Neural crest cell (in vitro differentiated cells): ENCODE measurements around the gene ARRDC1. TPM values are rescaled to one million over a fixed set of nuclear protein-coding genes. Genes with fewer than 3 reads are reported as not detected.

Experiments
- DNase-seq: peaks from one replicate; pipeline ENCODE4 v3.0.0; 2021; ENCODE audit warnings: low read depth, mixed read lengths, low spot score
- H3K27ac Mint-ChIP-seq: one replicate; pipeline ENCODE4 v1.8.0; 2021; ENCODE audit warnings: mild to moderate bottlenecking, mixed read lengths; ENCODE audit not compliant: unreplicated experiment
- H3K27me3 Mint-ChIP-seq: 2 replicates; pipeline ENCODE4 v1.8.0; 2021; ENCODE audit warnings: low read depth, mild to moderate bottlenecking, mixed read lengths
- H3K36me3 Mint-ChIP-seq: 2 replicates; pipeline ENCODE4 v1.8.0; 2021; ENCODE audit warnings: low read depth, mild to moderate bottlenecking, mixed read lengths
- H3K4me1 Mint-ChIP-seq: 2 replicates; pipeline ENCODE4 v1.8.0; 2021; ENCODE audit warnings: mixed read lengths
- H3K4me3 Mint-ChIP-seq: one replicate; pipeline ENCODE4 v1.8.0; 2021; ENCODE audit warnings: mild to moderate bottlenecking, mixed read lengths
- H3K9me3 Mint-ChIP-seq: 2 replicates; pipeline ENCODE4 v1.8.0; 2021; ENCODE audit warnings: mixed read lengths
- total RNA-seq: library from RNA; stranded (reverse); gene quantifications from 2 replicates; pipeline ENCODE4 v1.2.1, GENCODE V29; 2021
- TF ChIP-seq, protein P1 (sequence below): fragments of 200-600 bp; sonication (generic); conservative IDR thresholded peaks from 2 replicates; pipeline ENCODE4 v1.5.0; 2021; ENCODE audit warnings: antibody characterized with exemption, mild to moderate bottlenecking

ARRDC1 gene
- total RNA-seq, 1 donor from 2014 or later: 18.1 TPM

DNA sequence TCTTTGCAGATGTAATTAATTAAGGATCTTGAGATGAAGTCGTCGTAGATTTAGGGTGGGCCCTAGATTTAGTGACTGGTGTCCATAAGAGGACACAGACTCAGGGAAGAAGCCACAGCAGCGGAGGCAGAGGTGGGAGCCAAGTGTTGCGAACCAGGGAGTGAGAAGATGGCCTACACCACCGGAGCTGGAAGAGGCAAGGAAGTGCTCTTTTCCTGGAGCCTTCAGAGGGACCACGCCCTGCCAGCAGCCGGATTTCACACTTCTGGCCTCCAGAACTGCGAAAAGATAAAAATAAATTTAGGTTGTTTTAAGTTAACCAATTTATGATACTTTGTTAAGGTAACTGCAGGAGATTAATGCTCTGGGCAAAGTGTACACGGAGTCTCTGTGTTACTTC, 44.1 kb downstream of the ARRDC1 start:
- no peak overlapping the region for H3K27ac Mint-ChIP-seq
- TF ChIP-seq, protein P1, sequence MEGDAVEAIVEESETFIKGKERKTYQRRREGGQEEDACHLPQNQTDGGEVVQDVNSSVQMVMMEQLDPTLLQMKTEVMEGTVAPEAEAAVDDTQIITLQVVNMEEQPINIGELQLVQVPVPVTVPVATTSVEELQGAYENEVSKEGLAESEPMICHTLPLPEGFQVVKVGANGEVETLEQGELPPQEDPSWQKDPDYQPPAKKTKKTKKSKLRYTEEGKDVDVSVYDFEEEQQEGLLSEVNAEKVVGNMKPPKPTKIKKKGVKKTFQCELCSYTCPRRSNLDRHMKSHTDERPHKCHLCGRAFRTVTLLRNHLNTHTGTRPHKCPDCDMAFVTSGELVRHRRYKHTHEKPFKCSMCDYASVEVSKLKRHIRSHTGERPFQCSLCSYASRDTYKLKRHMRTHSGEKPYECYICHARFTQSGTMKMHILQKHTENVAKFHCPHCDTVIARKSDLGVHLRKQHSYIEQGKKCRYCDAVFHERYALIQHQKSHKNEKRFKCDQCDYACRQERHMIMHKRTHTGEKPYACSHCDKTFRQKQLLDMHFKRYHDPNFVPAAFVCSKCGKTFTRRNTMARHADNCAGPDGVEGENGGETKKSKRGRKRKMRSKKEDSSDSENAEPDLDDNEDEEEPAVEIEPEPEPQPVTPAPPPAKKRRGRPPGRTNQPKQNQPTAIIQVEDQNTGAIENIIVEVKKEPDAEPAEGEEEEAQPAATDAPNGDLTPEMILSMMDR: no peak
- H3K27me3 Mint-ChIP-seq: no peaks in the 10 kb centered on the region
- H3K36me3 Mint-ChIP-seq: peaks cover 8% of the 10 kb centered on the region
- peaks cover 11% of the 10 kb centered on the region for H3K4me1 Mint-ChIP-seq
- H3K4me3 Mint-ChIP-seq: no peak overlapping the region
- H3K9me3 Mint-ChIP-seq: no peaks in the 10 kb centered on the region
- no peak for DNase-seq

DNA sequence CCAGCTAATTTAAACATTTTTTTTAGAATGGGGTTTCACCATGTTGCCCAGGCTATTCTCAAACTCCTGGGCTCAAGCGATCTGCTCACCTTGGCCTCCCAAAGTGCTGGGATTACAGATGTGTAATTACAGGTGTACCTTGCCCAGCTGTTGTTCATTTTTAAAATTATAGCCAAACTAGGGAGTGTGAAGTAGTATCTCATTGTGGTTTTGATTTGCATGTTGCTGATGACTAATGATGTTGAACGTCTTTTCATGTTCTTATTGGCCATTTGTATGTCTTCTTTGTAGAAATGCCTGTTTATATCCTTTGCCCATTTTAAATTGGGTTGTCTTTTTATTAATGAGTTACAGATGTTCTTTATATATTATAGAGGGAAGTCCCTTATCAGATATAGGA, 44.8 kb downstream of the ARRDC1 start:
- H3K27me3 Mint-ChIP-seq: no peaks in the 10 kb centered on the region
- no peak overlapping the region for H3K4me3 Mint-ChIP-seq
- no peaks in the 10 kb centered on the region for H3K9me3 Mint-ChIP-seq
- H3K36me3 Mint-ChIP-seq: peaks cover 8% of the 10 kb centered on the region
- peaks cover 9% of the 10 kb centered on the region for H3K4me1 Mint-ChIP-seq
- no peak for DNase-seq
- TF ChIP-seq, protein P1: no peak
- H3K27ac Mint-ChIP-seq: no peak overlapping the region

DNA sequence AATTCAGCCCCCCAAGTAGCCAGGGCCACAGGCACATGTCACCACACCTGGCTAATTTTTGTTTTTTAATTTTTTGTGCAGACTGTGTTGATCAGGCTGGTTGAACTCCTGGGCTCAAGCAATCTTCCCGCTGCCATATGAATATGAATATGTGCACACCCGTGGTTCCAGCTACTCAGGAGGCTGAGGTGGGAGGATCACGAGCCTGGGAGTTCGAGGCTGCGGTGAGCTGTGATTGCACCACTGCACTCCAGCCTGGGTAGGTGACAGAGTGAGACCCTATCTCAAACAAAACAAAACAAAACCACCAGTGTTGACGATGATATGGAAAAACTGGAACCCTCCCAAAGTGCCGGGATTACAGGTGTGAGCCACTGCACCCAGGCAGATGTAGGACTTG, 45.3 kb downstream of the ARRDC1 start:
- Mint-ChIP-seq H3K4me1 (peaks cover 6% of the 10 kb centered on the region), H3K36me3 (peaks cover 8% of the 10 kb centered on the region), H3K9me3 (no peaks in the 10 kb centered on the region), H3K27ac (no peak overlapping the region), H3K4me3 (no peak overlapping the region), H3K27me3 (no peaks in the 10 kb centered on the region)
- no peak for DNase-seq
- TF ChIP-seq, protein P1: no peak

DNA sequence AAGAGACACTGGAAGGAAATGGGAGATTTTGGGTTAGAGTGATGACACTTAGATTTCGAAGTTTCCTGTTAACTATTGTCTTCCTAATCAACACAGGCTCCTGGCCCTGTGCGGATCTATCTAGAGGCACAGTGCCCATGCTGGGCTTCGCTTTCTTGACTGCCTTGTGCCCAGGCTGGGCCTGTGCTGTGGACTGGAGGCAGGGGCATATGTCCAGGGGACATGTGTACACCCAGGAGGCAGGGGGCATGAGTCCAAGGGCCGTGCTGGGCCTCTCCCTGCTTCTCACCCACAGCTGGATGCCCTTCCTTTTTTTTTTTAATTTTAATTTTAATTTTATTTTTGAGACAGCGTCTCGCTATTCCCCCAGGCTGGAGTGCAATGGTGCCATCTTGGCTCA, 50.9 kb downstream of the ARRDC1 start:
- Mint-ChIP-seq H3K36me3 (peaks cover 6% of the 10 kb centered on the region), H3K9me3 (no peaks in the 10 kb centered on the region), H3K4me3 (no peak overlapping the region), H3K27me3 (no peaks in the 10 kb centered on the region), H3K4me1 (peaks cover 5% of the 10 kb centered on the region), H3K27ac (no peak overlapping the region)
- TF ChIP-seq, protein P1: no peak
- no peak for DNase-seq

DNA sequence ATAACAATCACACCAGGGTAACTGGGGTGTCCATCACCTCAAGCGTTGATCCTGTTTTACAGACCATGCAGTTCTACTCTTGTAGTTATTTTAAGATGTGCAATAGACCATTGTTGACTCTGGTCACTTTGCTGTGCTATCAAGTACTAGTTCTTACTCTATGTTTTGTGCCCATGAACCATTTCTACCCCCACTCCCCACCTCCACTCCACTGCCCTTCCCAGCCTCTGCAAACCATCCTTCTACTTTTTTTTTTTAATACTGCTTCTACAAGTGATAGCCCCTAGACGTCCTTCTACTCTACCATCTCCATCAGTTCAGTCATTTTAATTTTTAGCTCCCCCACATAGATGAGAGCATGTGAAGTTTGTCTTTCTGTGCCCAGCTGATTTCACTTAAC, 52.1 kb downstream of the ARRDC1 start:
- DNase-seq: no peak
- Mint-ChIP-seq H3K36me3 (peaks cover 6% of the 10 kb centered on the region), H3K4me3 (no peak overlapping the region), H3K9me3 (no peaks in the 10 kb centered on the region), H3K27ac (no peak overlapping the region), H3K4me1 (peaks cover 5% of the 10 kb centered on the region), H3K27me3 (no peaks in the 10 kb centered on the region)
- TF ChIP-seq, protein P1: no peak

DNA sequence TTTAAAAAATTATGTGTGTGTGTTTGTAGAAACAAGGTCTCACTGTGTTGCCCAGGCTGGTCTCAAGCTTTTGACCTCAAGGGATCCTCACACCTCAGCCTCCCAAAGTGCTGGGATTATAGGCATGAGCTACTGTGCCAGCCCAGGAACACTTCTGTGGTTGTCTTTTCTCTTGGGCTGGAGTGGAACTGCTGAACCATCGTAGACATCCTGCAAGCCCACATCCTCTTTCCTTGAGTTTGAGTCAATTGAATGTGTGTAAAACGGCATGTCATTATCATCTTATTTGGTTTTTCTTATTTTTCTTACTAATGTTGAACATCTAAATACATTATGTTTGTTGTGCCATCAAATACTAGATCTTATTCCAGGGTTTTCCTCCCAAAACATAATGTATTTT, 53.3 kb downstream of the ARRDC1 start:
- Mint-ChIP-seq H3K9me3 (no peaks in the 10 kb centered on the region), H3K27me3 (no peaks in the 10 kb centered on the region), H3K4me1 (peaks cover 5% of the 10 kb centered on the region), H3K36me3 (peaks cover 6% of the 10 kb centered on the region), H3K27ac (no peak overlapping the region), H3K4me3 (no peak overlapping the region)
- no peak for DNase-seq
- TF ChIP-seq, protein P1: no peak
